MG63 (cell line): ENCODE results near the gene PFKFB2. TPM values are rescaled to one million over a fixed set of nuclear protein-coding genes. Genes with fewer than 3 reads are reported as not detected.
"Not testable (repeated sequence)": the region's sequence is repeated elsewhere in the genome, so short reads cannot be mapped to it uniquely, and the experiment has no call there.

Experiments
- DNase-seq: peaks from one replicate; pipeline ENCODE4 v3.0.0-alpha.2; 2020
- H3K27me3 ChIP-seq: fragments of 250-450 bp; sonication (Bioruptor Pico); 2 replicates; pipeline ENCODE4 v1.5.1; 2020; ENCODE audit warnings: mild to moderate bottlenecking, moderate library complexity
- H3K36me3 ChIP-seq: fragments of 250-450 bp; sonication (Bioruptor Pico); 2 replicates; pipeline ENCODE4 v1.5.1; 2020; ENCODE audit warnings: mild to moderate bottlenecking, moderate library complexity
- H3K4me3 ChIP-seq: fragments of 250-450 bp; sonication (Bioruptor Pico); 2 replicates; pipeline ENCODE4 v1.5.1; 2020; ENCODE audit warnings: mild to moderate bottlenecking, moderate library complexity
- H3K9me3 ChIP-seq: fragments of 250-450 bp; sonication (Bioruptor Pico); 2 replicates; pipeline ENCODE4 v1.5.1; 2020; ENCODE audit warnings: mild to moderate bottlenecking, moderate library complexity
- total RNA-seq: library from RNA; depleted of rRNA; stranded (reverse); fragments of >200 nt; shearing (Covaris generic); gene quantifications from 2 replicates; pipeline ENCODE4 v1.2.3, GENCODE V29; 2014; ENCODE audit warnings: low replicate concordance

The PFKFB2 gene
- total RNA-seq, 1 experiment from 2014 or later: 2.4 TPM

DNA sequence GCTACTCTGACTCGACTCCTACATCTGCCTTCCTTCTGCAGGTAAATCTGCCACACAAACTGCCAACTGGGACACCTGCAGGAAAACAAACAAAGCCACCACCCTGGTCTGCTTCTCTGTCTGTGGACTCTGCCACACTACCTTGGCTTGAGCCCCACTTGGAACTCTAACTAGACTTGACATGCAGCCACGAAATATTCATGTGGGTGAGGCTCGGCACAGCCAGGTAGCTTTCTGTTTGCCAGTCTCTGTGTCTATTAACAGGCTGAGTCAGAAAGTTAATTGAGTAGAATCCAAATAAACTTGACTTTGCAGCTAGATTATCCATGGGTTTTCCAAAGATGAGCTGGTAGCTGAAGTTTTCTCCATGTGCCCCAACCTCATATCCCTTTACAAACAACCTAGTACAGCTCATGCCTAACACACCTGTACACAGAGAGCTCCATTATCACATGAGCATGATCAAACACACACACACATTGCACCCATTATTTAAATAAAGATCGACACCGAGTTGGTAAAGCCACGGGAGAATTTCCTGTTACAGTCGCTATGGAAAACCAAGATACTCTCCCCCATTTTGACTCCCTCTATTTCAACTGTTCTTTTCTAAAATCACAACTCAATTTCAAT lies 21.3 kb upstream of the PFKFB2 start:
- Histone ChIP-seq H3K36me3 (no peaks in the 10 kb centered on the region), H3K4me3 (no peak overlapping the region), H3K27me3 (no peaks in the 10 kb centered on the region), H3K9me3 (no peaks in the 10 kb centered on the region)
- no peak for DNase-seq

DNA sequence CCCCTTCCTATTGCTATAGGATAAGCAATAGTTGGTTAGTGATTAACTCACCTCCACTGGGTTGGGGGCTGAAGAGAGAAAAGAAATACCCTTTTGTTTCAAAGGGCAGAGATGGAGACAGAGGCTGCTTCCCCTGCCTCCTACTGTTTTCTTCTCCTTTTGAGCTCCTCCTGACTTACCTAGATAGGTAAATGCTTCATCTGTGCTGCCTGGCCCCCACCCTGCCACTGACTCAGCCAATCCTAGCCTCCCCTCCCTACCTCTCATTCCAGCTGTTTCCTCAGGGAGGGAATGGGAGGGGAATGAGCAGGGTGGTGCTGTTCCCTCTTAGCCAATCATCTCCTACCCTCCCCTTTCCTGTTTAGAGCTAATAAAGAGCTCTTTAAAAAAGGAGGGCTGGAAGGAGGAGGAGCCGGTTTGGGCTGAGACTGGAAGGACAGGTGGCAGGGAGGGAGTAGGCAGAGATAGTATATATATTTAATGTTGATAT lies 20.5 kb upstream of the PFKFB2 start, which contains the start of gene C1orf116:
C1orf116 (minus strand) TSS at position 229 of the 490 bp plus-strand sequence. CDS start 5,158 bp downstream, outside the sequence.
- Histone ChIP-seq H3K27me3 (no peaks in the 10 kb centered on the region), H3K4me3 (no peak within 1 kb of the TSS), H3K36me3 (no peaks in the 10 kb centered on the region), H3K9me3 (no peaks in the 10 kb centered on the region)
- no peak for DNase-seq

DNA sequence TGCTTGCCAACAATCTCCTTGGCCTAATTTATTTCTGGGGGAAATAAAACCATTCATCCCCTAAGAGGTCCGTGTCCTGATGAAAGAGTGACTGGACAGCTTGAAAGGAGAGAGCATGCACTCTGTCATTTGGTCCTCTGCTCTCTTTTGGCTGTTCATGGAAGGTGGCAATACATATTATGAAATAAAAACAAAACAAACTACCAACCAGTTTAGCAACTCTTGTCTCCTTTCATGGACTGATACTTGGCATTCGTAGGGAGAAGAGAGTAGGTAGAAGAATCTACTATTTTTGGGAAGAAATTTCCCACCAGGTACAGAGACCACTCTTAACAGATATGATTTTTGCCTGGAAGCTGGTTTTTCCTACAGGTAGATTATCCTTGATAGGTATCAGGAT lies 19.8 kb upstream of the PFKFB2 start:
- H3K36me3 ChIP-seq: no peaks in the 10 kb centered on the region

DNA sequence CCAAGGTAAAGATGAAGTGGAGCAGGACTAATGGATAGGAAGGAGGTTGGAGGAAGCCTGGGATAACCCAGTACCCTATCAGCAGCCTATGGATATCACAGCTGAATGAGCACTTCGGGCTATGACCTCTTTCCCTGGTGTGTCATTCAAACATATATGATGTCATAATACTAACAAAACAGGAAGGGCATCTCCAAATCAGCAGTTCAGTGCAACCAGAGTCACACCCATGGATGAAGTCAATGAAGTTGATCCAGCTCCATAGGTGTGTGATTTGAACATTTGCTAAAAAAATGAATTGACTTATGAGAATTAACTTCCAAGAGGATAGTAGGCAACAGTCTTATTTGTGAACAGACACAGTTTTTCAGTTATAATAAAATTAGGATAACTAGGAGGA lies 18.9 kb upstream of the PFKFB2 start:
- Histone ChIP-seq H3K9me3 (no peaks in the 10 kb centered on the region), H3K36me3 (no peaks in the 10 kb centered on the region), H3K4me3 (no peak overlapping the region), H3K27me3 (no peaks in the 10 kb centered on the region)
- DNase-seq: no peak

More for the DNA sequence above, 19.8 kb upstream of the PFKFB2 start:
- H3K27me3 ChIP-seq: no peaks in the 10 kb centered on the region
- no peak for DNase-seq
- no peak overlapping the region for H3K4me3 ChIP-seq
- H3K9me3 ChIP-seq: no peaks in the 10 kb centered on the region

DNA sequence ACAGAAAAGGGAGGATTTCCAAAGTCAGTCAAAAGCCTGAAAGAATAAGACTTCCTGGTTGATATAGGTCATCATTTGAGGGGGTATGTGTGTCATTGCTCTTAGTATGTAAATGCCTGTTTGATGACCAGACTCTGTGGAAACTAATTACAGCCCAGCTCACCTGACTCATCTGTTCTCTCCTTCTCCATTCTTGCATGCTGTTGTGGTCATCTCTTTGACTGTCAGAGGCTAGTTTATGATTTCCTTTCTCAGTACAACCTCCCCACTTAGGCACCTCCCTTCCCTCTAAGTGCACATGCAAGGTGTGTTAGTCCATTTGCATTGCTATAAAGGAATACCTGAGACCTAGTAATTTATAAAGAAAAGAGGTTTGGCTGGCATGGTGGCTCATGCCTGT lies 18.1 kb upstream of the PFKFB2 start:
- H3K36me3 ChIP-seq: no peaks in the 10 kb centered on the region
- no peaks in the 10 kb centered on the region for H3K9me3 ChIP-seq
- DNase-seq: no peak
- no peak overlapping the region for H3K4me3 ChIP-seq
- no peaks in the 10 kb centered on the region for H3K27me3 ChIP-seq

DNA sequence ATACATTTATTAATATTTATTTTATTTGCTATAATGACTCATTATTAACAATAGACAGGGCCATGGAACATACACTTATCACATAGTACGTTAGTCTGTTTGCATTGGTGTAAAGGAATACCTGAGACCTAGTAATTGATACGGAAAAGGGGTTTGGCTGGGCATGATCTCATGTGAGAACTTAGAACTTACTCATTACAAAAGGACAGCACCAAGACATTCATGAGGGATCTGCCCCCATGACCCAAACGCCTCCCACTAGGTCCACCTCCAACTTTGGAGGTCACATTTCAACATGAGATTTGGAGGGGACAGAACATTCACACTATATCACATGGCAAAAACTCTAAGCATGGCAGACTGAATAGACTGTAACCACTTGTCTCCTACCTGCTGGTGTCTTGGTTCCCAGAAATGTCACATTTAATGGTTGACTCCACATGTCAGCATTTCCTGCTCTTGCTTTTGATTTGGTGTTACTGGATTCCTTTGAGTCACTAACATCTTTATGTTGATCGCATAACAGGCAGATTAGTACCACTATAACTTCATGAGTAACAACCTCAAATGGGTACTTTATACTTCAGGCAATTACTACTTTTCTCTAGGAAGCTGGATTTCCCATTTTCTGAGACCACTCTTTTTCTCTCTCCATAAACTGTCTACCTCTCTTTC lies 17.1 kb upstream of the PFKFB2 start:
- no peaks in the 10 kb centered on the region for H3K36me3 ChIP-seq
- no peaks in the 10 kb centered on the region for H3K9me3 ChIP-seq
- H3K4me3 ChIP-seq: no peak overlapping the region
- H3K27me3 ChIP-seq: no peaks in the 10 kb centered on the region
- DNase-seq: no peak

DNA sequence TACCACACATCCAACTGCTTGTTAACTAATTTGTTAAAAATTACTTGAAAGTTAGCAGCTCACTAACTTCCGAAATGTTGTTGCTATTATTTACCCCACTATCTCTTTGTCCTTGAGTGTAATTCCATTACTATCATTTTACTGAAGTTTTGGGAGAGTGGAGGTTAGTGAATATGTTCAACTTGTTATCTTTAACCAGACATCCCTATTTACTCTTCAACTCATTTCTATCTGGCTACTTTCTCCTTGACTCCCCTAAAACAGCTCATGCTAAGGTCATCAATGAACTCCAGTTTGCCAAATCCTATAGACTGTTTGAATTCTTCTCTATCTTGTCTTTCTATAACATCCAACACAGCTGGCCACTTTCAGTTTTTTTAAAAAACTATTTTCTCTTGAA lies 16.2 kb upstream of the PFKFB2 start:
- H3K27me3 ChIP-seq: no peaks in the 10 kb centered on the region
- H3K36me3 ChIP-seq: no peaks in the 10 kb centered on the region
- DNase-seq: no peak
- no peaks in the 10 kb centered on the region for H3K9me3 ChIP-seq
- H3K4me3 ChIP-seq: no peak overlapping the region

DNA sequence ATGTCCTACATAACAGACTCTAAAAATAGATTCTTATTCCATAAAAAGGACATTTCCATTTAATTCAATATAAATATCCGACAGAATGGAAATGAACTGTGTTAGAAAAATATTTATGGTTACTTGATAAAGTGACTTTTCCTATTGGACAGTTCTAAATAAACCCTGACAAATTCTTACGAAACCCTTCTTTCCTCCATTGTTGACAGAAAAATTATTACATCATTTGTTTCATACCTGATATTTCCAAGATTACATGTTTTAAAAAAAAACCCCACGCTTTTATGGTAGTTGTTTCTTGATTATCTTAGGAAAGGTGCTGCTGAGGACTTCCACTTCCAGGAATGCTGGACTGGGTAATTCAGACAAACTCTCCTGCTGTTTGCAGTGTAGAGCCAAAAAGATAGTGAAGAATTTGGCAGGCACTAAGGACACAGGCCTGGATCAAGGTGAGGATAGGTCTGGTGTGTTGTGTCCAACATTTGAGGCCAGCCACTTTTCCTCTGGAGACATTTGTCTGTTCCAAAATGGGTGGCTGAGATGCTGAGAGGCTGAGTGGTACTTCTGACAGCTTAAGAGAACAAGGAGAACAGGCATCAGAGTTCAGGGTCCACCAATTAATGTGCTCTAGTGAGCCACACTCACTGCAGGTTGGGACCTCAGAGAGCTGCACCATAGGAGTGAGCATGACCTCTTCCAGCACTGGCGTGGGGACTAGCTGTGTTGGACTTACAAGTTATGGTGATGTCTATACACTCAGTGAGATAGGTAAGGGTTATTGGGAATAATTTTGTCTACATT lies 13.5 kb upstream of the PFKFB2 start:
- Histone ChIP-seq H3K27me3 (no peaks in the 10 kb centered on the region), H3K4me3 (no peak overlapping the region), H3K36me3 (peaks cover 15% of the 10 kb centered on the region), H3K9me3 (no peaks in the 10 kb centered on the region)
- DNase-seq: no peak

DNA sequence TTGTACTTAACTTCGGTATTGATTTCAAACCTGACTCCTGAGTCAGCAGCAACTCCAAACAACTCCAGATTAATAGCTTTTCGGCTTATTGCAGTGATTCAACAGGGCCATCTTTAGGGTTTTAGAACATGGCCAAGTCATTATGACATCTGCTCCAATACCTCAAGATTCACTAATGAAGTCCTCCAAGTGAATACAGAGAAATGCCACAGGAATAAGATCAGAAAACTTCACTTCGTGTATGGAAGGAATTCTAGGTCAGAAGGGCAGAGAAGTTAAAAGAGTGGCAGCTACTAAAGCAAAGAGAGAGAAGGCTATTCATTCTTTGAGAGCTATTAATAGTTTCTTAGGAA lies 12.9 kb upstream of the PFKFB2 start:
- Histone ChIP-seq H3K9me3 (no peaks in the 10 kb centered on the region), H3K36me3 (peaks cover 21% of the 10 kb centered on the region), H3K27me3 (no peaks in the 10 kb centered on the region), H3K4me3 (no peak overlapping the region)
- no peak for DNase-seq

DNA sequence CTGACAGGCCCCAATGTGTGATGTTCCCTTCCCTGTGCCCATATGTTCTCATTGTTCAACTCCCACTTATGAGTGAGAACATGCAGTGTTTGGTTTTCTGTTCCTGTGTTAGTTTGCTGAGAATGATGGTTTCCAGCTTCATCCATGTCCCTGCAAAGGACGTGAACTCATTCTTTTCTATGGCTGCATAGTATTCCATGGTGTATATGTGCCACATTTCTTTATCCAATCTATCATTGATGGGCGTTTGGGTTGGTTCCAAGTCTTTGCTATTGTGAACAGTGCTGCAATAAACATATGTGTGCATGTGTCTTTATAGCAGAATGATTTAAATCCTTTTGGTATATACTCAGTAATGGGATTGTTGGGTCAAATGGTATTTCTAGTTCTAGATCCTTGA lies 11.7 kb upstream of the PFKFB2 start:
- H3K4me3 ChIP-seq, DNase-seq, H3K9me3 ChIP-seq, H3K27me3 ChIP-seq: not testable (repeated sequence)
- H3K36me3 ChIP-seq: peaks cover 34% of the 10 kb centered on the region

DNA sequence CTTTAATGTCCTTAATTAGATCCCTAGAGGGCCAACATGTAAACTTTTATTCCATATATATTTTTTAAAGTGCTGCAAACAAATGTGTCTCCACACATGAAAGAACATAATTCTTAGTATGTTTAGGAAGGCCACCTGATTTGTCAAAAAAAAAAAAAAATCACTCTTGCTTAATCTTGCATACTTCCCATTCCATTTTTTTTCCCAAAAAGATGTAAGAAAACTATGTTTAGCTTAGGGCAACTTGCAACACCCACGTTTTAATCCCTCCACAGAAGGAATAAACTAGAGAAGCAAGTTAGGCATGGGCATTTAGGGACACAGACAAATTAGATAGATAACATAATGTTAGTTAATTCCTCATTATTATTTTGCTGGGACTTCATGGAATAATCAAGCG lies 7.6 kb upstream of the PFKFB2 start:
- no peak for DNase-seq
- H3K9me3 ChIP-seq: no peaks in the 10 kb centered on the region
- H3K36me3 ChIP-seq: peaks cover 67% of the 10 kb centered on the region
- no peaks in the 10 kb centered on the region for H3K27me3 ChIP-seq
- H3K4me3 ChIP-seq: no peak overlapping the region

DNA sequence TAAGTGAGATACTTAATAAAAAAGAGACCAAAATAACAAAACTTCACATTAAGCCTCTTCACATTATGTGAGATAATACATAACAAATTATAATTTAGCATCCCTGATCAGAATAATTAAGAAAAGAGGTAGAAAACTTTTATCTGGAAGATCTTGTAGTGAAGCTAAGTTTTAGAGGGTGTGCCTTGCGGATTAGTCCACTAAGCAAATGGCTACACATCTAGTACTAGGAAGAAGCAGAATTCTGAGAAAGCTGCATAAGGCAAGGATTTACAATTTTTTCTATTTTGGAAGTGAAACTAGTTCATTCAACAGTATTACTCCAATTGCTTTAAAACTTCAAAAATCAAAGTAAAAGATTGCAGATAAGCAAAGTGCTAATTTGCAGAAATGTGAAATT lies 5.6 kb upstream of the PFKFB2 start:
- no peak for DNase-seq
- Histone ChIP-seq H3K4me3 (no peak overlapping the region), H3K27me3 (no peaks in the 10 kb centered on the region), H3K9me3 (no peaks in the 10 kb centered on the region), H3K36me3 (peaks cover 67% of the 10 kb centered on the region)

DNA sequence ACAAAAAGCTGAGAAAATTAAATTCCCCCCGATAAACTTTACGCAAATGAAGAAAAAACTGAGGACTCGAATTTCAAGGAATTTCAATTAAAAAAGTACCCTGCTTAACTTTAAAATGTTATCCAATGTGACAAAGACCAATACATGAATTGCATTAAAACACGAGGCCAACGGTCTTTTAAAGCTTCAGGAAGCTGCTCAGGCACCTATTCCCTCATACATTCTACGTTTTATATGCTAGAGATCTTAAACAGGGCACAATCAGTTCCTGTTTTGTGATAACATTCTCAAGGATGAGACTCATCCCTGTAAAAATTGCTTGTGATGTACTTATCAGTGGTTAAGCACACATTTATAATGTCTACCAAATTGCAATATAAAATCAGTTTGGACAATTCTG lies 5.0 kb upstream of the PFKFB2 start:
- H3K9me3 ChIP-seq: no peaks in the 10 kb centered on the region
- no peak overlapping the region for H3K4me3 ChIP-seq
- peaks cover 64% of the 10 kb centered on the region for H3K36me3 ChIP-seq

DNA sequence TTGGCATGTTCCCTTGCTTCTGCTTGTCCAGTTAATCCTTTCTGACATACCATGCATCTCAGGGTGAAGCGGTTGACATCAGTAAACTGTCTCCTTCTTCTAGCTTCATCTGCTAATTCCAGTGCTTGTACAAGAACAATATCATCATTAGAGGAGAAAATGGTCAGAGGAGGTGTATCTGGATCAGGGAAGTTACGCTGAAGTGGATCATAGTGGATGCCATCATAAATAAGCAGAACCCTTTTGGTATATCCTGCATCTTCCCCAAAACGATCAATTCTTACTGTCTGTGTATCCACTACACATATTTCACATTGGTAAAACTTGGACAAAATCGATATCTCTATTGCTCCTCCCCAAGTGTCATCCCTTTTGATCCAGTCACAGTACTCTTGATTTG lies 4.0 kb upstream of the PFKFB2 start:
- no peak for DNase-seq
- peaks cover 57% of the 10 kb centered on the region for H3K36me3 ChIP-seq
- no peaks in the 10 kb centered on the region for H3K9me3 ChIP-seq
- peak overlapping the region; percentile 88 for H3K4me3 ChIP-seq
- H3K27me3 ChIP-seq: no peaks in the 10 kb centered on the region

More for the DNA sequence above, 5.0 kb upstream of the PFKFB2 start:
- DNase-seq: no peak
- no peaks in the 10 kb centered on the region for H3K27me3 ChIP-seq

DNA sequence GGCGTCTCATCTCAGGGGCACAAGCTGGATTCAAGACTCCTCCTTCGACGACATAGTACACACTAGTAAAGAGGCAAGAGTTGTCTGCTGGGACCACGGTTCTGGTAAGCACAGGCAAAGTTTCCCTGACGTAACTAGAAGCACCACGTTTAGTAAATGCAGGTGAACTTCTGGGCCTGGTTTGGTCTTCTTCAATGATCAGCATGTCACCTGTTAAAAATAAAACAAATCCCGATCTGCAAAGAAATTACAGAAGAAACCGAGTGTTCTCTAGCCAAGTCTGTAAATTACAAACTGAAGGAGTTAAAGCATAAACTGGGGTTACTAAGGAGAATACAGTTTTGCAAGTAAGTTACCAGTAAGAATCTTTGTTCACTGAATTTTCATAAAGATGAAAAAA lies 3.6 kb upstream of the PFKFB2 start:
- DNase-seq: no peak
- H3K4me3 ChIP-seq: peak overlapping the region; percentile 88
- H3K27me3 ChIP-seq: no peaks in the 10 kb centered on the region
- H3K9me3 ChIP-seq: no peaks in the 10 kb centered on the region
- peaks cover 53% of the 10 kb centered on the region for H3K36me3 ChIP-seq

DNA sequence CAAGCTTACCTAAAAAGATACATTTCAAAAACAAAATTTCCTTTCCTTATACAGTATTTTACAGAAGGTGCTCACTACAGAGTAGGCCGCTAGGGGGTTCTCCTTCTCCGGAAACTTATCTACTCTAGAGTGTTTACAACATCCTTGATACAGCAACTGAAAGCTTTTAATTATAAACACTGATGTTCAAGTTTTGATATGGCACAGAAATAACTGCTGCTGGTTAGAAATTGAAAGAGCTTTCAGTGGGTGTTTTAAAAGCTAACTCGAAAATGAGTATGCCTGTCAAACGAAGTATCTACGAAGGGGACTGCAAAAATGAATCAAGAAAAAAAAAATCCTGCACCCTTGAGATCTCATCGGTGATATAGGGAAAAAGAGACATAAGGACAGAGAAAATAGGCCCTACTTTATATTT lies 3.1 kb upstream of the PFKFB2 start:
- peak; percentile 42 for DNase-seq
- Histone ChIP-seq H3K4me3 (peak overlapping the region; percentile 88), H3K27me3 (no peaks in the 10 kb centered on the region), H3K9me3 (no peaks in the 10 kb centered on the region), H3K36me3 (peaks cover 48% of the 10 kb centered on the region)

DNA sequence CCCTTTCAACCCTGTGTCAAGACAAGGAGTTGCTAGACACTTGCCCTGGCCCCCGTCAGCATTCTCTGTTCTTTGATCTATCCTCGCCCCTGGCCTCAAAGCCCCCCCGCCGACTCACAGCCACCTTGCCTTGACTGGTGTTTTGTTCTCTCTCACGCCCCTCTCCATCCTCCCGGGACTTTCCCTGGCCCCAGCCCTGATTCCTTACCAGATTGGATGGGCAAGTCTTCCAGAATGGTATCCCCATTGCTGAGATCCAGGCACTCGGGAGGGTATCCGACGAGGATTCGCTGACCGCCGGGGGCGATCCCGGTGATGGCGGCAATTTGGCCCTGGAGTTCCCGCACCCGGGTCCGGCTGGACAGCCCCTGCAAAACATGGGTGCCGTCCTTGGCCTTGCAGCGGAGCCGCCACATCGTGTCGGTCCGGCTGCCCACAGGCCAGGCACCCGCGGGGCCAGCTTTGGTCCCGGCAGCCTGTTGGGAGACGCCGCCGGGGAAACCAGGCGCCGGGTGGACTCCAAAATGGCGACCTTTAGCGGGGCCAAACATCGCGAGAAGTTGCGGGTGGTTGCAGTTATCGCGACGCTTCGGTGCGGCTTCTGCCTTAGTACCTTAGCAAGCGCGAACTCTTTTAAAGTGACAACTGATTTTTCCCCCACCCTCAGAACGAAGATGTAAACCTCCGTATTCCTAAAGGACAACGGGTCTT lies 2.4 kb upstream of the PFKFB2 start:
- Histone ChIP-seq H3K9me3 (no peaks in the 10 kb centered on the region), H3K27me3 (no peaks in the 10 kb centered on the region), H3K4me3 (peak overlapping the region; percentile 88), H3K36me3 (peaks cover 41% of the 10 kb centered on the region)
- peak; percentile 90 for DNase-seq
